ENCODE results near the gene SPIRE1.
"Not testable (repeated sequence)": the region's sequence is repeated elsewhere in the genome, so short reads cannot be mapped to it uniquely, and the experiment has no call there.

Gene SPIRE1

GRCh38 chr18:12485479-12486105 is 172.3 kb downstream of the SPIRE1 start:
- DNase-seq (ENCODE audit: low read depth): no peak

DNA sequence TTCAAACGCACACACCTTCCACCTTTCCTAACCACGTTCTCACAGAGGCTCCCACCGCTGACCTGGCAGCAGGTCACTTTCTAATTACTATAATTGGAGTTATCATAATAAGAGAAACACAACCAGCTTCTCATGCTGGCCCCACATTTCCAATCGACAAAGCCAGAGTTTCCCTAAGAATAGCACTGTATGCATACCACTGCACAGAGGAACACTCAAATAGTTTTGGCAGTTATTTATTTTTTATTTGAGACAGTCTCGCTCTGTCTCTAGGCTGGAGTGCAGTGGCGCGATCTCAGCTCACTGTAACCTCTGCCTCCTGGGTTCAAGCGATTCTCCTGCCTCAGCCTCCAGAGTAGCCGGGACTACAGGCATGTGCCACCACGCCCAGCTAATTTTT is 176.0 kb downstream of the SPIRE1 start:
- DNase-seq (ENCODE audit: low read depth): not testable (repeated sequence)

DNA sequence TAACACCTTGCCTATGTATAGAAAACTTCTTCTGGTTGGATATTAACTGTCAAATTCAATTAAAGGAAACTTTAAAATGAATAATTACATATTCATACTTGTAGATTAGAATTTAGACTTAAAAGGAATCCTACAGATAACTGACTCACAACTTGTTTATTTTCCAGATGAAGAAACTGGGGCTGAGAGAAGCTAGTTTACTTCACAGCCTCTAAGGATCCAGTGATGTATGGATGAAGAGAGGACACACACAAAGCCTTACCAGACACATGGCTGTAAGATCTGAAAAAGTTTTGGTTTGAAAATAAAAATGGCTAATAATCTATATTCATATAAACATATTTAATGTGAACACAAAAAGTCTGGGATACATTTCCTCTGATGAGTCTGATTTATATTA is 177.9 kb downstream of the SPIRE1 start:
- no peak for DNase-seq (ENCODE audit: low read depth)

- no peak for DNase-seq (ENCODE audit: low read depth)
These were observed 178.4 kb downstream of the SPIRE1 start for GRCh38 chr18:12479536-12479935.

GRCh38 chr18:12478269-12479047 is 179.4 kb downstream of the SPIRE1 start:
- no peak for DNase-seq (ENCODE audit: low read depth)

GRCh38 chr18:12477606-12478005 is 180.3 kb downstream of the SPIRE1 start:
- DNase-seq (ENCODE audit: low read depth): no peak

GRCh38 chr18:12476955-12477354 is 181.0 kb downstream of the SPIRE1 start:
- no peak for DNase-seq (ENCODE audit: low read depth)

- no peak for DNase-seq (ENCODE audit: low read depth)
These were observed 183.0 kb downstream of the SPIRE1 start for GRCh38 chr18:12474876-12475275.

- no peak for DNase-seq (ENCODE audit: low read depth)
These were observed 183.8 kb downstream of the SPIRE1 start for GRCh38 chr18:12474146-12474545.

DNA sequence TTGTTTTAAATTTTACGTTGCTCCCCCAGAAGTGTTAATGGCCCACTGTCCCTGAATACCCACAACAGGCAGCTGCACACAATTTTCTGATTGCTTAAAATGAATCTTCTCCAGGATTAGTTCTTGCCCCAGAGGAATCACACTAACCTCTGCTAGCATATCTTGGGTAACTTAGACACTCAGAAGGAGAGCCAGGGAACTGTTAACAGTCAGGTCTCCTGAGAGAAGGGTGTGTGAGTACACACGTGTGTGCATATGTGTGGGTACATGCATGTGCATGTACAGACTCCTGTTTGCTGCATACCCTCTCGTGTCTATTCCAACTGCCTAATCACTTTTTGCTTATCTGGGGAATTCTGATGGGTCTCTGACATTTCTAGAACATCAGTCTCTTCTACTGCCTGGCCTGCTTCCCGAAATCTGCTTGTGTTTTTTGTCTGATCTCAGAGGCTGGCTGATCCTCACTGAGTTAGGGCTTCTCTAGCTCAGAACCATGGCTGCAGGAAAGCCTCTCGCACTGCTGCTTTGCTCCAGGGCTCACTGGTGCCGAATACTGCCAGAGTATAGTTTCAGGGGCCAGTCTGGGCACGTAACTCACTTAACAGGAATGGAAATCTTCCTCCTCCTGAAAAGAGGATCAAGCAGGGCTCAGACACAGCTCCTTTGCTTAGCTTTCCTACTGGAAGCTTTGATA is 187.4 kb downstream of the SPIRE1 start:
- DNase-seq (ENCODE audit: low read depth): no peak

GRCh38 chr18:12468445-12468844 is 189.5 kb downstream of the SPIRE1 start:
- DNase-seq (ENCODE audit: low read depth): no peak

- no peak for DNase-seq (ENCODE audit: low read depth)
These were observed 193.2 kb downstream of the SPIRE1 start for GRCh38 chr18:12464731-12465130.

DNA sequence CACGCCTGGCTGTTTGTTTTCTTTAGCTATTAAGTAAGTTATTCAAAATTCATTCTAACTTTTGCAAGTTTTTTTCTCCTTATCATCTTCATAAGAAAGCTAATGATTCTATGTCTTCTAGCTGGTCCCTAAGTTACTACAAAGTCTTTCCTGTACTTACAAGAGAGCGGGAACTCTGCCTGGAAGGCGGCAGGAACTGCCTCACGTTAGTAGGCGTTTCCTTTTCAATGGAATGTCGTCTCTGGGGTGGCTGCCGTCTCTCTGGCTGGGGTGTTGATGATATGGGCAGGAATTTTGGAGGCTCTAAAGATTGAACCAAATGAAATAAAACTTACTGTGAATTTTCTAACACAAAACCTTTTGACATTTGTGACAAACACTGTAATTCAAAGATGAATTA is 194.7 kb downstream of the SPIRE1 start:
- DNase-seq (ENCODE audit: low read depth): no peak

DNA sequence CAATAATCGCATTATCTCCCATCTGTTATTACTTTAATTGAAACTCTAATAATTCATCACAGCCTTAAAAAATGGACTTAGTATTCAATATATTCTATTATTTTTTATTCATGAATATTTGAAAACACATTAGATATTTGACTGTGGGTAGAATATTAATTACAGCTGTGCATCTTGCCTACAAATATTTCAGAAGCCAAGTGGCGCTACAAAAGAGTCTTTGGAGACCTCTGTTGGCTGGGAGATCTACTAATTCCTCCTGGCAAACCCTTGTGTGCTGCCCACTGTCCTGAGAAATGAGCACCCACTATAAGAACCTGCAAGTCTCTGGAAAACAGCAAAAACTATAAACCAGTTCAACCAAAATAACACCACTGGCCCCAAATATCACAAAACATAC is 195.7 kb downstream of the SPIRE1 start:
- no peak for DNase-seq (ENCODE audit: low read depth)

DNA sequence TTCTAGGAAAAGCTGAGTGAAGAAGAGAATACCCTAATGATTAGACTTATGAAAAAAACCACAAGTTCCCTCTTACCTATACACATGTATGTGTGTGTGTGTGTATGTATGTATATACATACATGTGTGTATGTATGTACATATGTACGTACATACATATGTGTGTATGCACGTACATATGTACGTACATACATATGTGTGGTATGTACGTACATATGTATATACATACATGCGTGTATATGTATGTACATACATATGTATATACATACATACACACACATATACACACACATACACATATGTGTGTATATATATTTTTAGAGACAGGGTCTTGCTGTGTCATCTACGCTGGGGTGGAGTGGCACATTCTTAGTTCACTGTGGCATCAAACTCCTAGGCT is 196.6 kb downstream of the SPIRE1 start:
- DNase-seq (ENCODE audit: low read depth): no peak

DNA sequence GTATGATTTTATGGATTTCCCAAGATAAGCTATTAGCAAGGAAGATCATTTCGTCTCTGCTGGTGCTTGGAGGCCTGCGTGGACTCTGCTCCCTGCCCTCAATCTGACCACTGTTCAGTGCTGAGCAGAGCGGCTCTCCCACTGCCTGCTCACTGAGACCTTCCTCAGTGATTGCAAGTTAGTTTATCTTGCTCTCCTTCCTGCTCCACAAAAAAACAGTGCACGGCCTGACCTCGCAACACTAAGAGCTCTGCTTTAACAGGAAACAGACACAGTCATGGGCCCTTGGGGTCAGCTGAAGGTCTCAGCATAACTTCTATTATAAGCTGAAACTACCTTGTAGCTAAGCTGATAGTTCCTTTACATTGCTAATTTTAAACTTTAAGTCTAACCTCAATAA is 197.0 kb downstream of the SPIRE1 start:
- no peak for DNase-seq (ENCODE audit: low read depth)

- DNase-seq (ENCODE audit: low read depth): no peak
These were observed 199.1 kb downstream of the SPIRE1 start for GRCh38 chr18:12458771-12459170.

DNA sequence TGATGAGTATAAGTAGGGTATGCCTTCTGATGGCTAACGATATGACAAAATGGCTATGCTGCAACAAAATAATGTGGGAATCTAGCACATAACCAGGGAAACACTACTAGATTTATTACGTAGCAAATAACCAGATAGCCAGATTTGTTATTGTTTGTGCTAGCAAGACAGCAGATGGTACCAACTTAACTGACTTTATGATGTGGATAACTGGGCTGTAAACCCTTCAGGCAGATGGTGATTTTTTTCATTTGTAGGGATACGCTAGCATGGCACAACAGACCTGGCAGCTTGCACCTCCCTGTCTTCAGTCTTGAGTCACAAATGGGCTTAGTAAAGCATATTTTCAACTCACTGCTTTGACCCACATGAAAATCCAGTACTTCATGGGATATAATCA is 201.5 kb downstream of the SPIRE1 start:
- DNase-seq (ENCODE audit: low read depth): no peak

GRCh38 chr18:12455496-12455895 is 202.4 kb downstream of the SPIRE1 start:
- no peak for DNase-seq (ENCODE audit: low read depth)

DNA sequence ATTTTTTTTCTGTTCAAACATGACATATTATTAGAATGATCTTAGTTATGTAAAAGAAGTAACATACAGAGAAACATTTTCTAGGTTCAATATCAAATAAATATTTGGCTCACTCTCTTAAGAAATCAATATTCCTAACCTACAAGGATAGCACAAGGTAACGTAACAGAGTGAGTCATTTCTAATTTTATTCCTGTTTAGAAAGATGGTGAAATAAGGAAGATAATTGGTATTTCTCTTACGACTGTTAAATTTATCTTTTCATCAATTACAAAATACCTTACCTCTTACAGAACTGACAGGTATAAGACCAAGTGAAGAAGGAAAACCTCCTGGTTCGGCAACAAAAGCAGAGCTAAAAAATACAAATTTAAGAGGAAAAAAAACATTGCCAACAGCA is 205.1 kb downstream of the SPIRE1 start:
- no peak for DNase-seq (ENCODE audit: low read depth)

GRCh38 chr18:12451428-12451827 is 206.5 kb downstream of the SPIRE1 start:
- no peak for DNase-seq (ENCODE audit: low read depth)

DNA sequence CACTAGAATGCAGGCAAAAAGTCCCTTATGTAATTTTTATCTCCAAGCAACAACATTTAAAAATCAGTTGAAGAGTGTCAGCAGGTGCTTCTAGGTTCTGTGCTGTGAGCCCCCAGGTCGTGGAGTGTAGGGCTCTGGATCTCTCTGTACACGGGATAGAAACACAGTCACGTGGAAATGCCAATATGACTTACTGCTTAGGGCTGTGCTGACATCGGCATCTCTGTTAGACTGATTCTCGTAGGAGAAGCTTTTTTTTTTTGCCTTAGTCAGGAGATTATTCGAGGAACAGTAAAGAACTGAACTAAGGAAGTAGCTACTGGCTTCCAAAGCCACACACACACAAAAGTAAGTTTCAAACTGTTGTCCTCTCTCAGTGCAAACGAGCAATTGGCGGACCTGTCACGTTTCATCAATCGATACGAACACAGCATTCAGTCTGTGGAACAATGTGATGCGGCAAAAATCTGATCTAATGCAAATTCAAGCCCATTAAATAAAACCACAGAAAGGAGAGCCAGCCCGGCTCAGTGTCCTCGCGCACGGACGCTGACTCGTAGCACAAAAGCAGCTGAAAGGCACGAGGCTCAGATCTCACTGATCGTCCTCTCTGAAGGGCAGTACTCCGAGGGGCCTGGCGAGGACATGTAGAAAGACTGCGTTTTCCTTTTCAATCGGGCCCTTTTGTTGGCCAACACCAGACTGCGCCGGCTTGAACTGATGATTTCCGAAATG is 208.7 kb downstream of the SPIRE1 start:
- no peak for DNase-seq (ENCODE audit: low read depth)

GRCh38 chr18:12445554-12445953 is 212.4 kb downstream of the SPIRE1 start:
- DNase-seq (ENCODE audit: low read depth): no peak

All from activated T-cell treated with anti-CD3 and anti-CD28 coated beads for 1 hour (primary cell).